GM12872 (cell line): Measurements from ENCODE around the gene RFC3.

Experiments used
- CTCF ChIP-seq: IDR thresholded peaks from 3 replicates; pipeline ENCODE4 v1.5.1; 2011; ENCODE audit warnings: low read depth, mild to moderate bottlenecking, low read length, moderate library complexity; ENCODE audit not compliant: insufficient read depth

RFC3 gene

GRCh38 chr13:33785384-33785783 lies 32.6 kb upstream of the RFC3 start:
- no peak for TF ChIP-seq CTCF

GRCh38 chr13:33787051-33787591 lies 30.8 kb upstream of the RFC3 start:
- TF ChIP-seq CTCF: no peak

GRCh38 chr13:33789066-33789606 lies 28.8 kb upstream of the RFC3 start:
- TF ChIP-seq CTCF: no peak

GRCh38 chr13:33789739-33790138 lies 28.2 kb upstream of the RFC3 start:
- no peak for TF ChIP-seq CTCF

- no peak for TF ChIP-seq CTCF
Observed at GRCh38 chr13:33793726-33794125, 24.2 kb upstream of the RFC3 start.

GRCh38 chr13:33794576-33794975 lies 23.4 kb upstream of the RFC3 start:
- no peak for TF ChIP-seq CTCF

GRCh38 chr13:33796095-33796494 lies 21.9 kb upstream of the RFC3 start:
- no peak for TF ChIP-seq CTCF
